Amygdala (tissue), 56 donors: ENCODE results near the gene FPGS.
"Not testable (repeated sequence)": the region's sequence is repeated elsewhere in the genome, so short reads cannot be mapped to it uniquely, and the experiment has no call there.

ENCODE experiments used
- DNase-seq, 56 donors: peaks; one replicate each; lab custom pipeline; 2025; lab: John Stamatoyannopoulos, UW

FPGS gene

GRCh38 chr9:127770905-127771569 is 31.6 kb upstream of the FPGS start:
- peak; percentile 21 to 93 (median 84) for DNase-seq

- DNase-seq, result no peak
Measured at GRCh38 chr9:127771570-127772189, 31.0 kb upstream of the FPGS start.

- no peak for DNase-seq
Measured at GRCh38 chr9:127772603-127773002, 30.1 kb upstream of the FPGS start.

- DNase-seq, result no peak
Measured at GRCh38 chr9:127773272-127773671, 29.4 kb upstream of the FPGS start.

GRCh38 chr9:127773981-127774380 is 28.7 kb upstream of the FPGS start:
- no peak for DNase-seq

GRCh38 chr9:127776195-127776923 is 26.3 kb upstream of the FPGS start:
- peak in 5 of 56 donors; percentile 15 to 49 (median 19) for DNase-seq

GRCh38 chr9:127776924-127777289 is 25.8 kb upstream of the FPGS start:
- DNase-seq, result no peak

- DNase-seq, result no peak
Measured at GRCh38 chr9:127777368-127777980, 25.2 kb upstream of the FPGS start.

- peak in 4 of 56 donors; percentile 10 to 33 (median 26) for DNase-seq
Measured at GRCh38 chr9:127778280-127779135, 24.2 kb upstream of the FPGS start, which contains the start of gene SH2D3C. Gene SH2D3C (minus strand): TSS chr9:127778666. CDS start chr9:127778627, 39 bp downstream.

- DNase-seq, result peak in 1 of 56 donors; percentile 8
Measured at GRCh38 chr9:127779136-127779981, 23.3 kb upstream of the FPGS start.

GRCh38 chr9:127780126-127780885 is 22.4 kb upstream of the FPGS start:
- peak in 30 of 56 donors; percentile 12 to 70 (median 40) for DNase-seq

- not testable (repeated sequence) for DNase-seq
Measured at GRCh38 chr9:127780909-127781308, 21.8 kb upstream of the FPGS start.

GRCh38 chr9:127781806-127782205 is 20.9 kb upstream of the FPGS start:
- no peak for DNase-seq

GRCh38 chr9:127783111-127784008 is 19.3 kb upstream of the FPGS start:
- DNase-seq, result peak in 7 of 56 donors; percentile 13 to 55 (median 29)

- peak in 54 of 56 donors; percentile 19 to 90 (median 73) for DNase-seq
Measured at GRCh38 chr9:127785023-127785932, 17.4 kb upstream of the FPGS start.
